Measurements from ENCODE around the gene PLCL1. TPM values are rescaled to one million over a fixed set of nuclear protein-coding genes. Genes with fewer than 3 reads are reported as not detected.

PLCL1 gene
- total RNA-seq, 1 donor from 2014 or later, result 0.04 TPM

DNA sequence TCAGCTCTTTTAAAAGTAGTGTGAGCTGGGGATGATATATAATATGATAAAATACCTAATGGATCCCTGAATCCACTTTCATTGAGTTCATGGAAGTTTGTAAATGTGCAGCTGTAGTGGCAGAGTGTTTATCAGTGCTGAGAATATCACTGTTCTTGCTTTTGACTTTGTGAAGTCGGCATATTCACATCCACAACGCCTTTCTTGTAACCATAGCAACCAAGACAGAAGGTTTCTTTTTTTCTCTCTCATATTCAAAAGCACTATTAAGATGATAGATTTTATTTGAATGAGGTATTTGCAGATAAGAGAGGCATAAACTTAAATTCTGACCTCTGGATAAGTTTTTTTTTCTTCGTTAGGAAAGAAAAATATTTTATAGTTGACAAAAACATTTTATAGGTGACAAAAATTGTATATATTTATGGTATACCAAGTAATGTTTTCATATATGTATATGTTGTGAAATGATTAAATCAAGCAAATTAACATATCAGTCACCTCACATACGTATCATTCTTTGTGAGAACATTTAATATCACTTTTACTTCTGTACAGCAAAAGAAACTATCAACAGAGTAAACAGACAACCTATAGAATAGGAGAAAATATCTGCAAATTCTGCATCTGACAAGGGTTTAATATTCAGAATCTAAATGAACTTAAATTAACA, 130.0 kb downstream of the PLCL1 start:
- Mint-ChIP-seq H3K27me3 (no peaks in the 10 kb centered on the region), H3K4me1 (no peaks in the 10 kb centered on the region), H3K27ac (no peak overlapping the region), H3K4me3 (no peak overlapping the region), H3K36me3 (ENCODE audit: low read depth) (no peaks in the 10 kb centered on the region), H3K9me3 (no peaks in the 10 kb centered on the region)
- TF ChIP-seq CTCF (IDR thresholded peaks at IDR 0.05), result no peak
- intact Hi-C loops (cut with micrococcal nuclease), result no loop called here
- POLR2A ChIA-PET, result no interaction called here
- CTCF ChIA-PET, result no interaction called here
- no peak for ATAC-seq (ENCODE audit: low read depth)
- no peak for DNase-seq

- H3K27me3 Mint-ChIP-seq, result no peaks in the 10 kb centered on the region
- intact Hi-C loops (cut with micrococcal nuclease), result no loop called here
- DNase-seq (no peak), ATAC-seq (ENCODE audit: low read depth) (no peak)
- no peak for TF ChIP-seq CTCF (IDR thresholded peaks at IDR 0.05)
- no peaks in the 10 kb centered on the region for H3K4me1 Mint-ChIP-seq
- CTCF ChIA-PET, result no interaction called here
- H3K36me3 Mint-ChIP-seq (ENCODE audit: low read depth), result no peaks in the 10 kb centered on the region
- no peak overlapping the region for H3K4me3 Mint-ChIP-seq
- no peaks in the 10 kb centered on the region for H3K9me3 Mint-ChIP-seq
- no peak overlapping the region for H3K27ac Mint-ChIP-seq
- POLR2A ChIA-PET, result no interaction called here
These were observed 130.5 kb downstream of the PLCL1 start for GRCh38 chr2:197934934-197935289.

DNA sequence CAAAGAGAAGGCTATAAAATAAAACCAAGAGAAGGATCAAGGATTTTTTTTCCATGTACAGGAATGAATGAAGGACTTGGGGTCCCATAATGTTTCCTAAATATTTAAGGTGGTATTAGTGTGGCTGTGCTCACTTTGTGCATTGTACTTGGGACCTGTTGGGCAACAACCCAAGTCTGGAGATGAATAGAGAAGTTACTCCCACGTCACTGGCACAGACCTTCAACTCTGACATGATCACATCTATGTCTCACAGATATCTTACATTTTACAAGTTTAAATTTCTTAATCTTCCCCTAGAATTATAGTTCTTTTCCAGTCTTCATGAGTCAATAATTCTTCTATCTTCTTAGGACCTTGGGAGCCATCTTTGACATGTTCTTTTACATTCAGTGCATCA, 133.4 kb downstream of the PLCL1 start:
- TF ChIP-seq CTCF (IDR thresholded peaks at IDR 0.05), result no peak
- Mint-ChIP-seq H3K36me3 (ENCODE audit: low read depth) (no peaks in the 10 kb centered on the region), H3K9me3 (no peaks in the 10 kb centered on the region), H3K4me3 (no peak overlapping the region), H3K27me3 (no peaks in the 10 kb centered on the region), H3K27ac (no peak overlapping the region), H3K4me1 (no peaks in the 10 kb centered on the region)
- ChIA-PET CTCF (no interaction called here), POLR2A (no interaction called here)
- no peak for ATAC-seq (ENCODE audit: low read depth)
- intact Hi-C loops (cut with micrococcal nuclease), result no loop called here
- DNase-seq, result no peak

- Mint-ChIP-seq H3K4me1 (no peaks in the 10 kb centered on the region), H3K27me3 (peaks cover 1% of the 10 kb centered on the region), H3K4me3 (no peak overlapping the region), H3K36me3 (ENCODE audit: low read depth) (no peaks in the 10 kb centered on the region), H3K27ac (no peak overlapping the region), H3K9me3 (no peaks in the 10 kb centered on the region)
- ChIA-PET POLR2A (no interaction called here), CTCF (no interaction called here)
- DNase-seq (no peak), ATAC-seq (ENCODE audit: low read depth) (no peak)
- intact Hi-C loops (cut with micrococcal nuclease), result no loop called here
- no peak for TF ChIP-seq CTCF (IDR thresholded peaks at IDR 0.05)
These were observed 134.2 kb downstream of the PLCL1 start for GRCh38 chr2:197938555-197938954.

GRCh38 chr2:197939787-197940186, 135.4 kb downstream of the PLCL1 start:
- peaks cover 1% of the 10 kb centered on the region for H3K27me3 Mint-ChIP-seq
- DNase-seq (no peak), ATAC-seq (ENCODE audit: low read depth) (no peak)
- CTCF ChIA-PET, result no interaction called here
- no peak for TF ChIP-seq CTCF (IDR thresholded peaks at IDR 0.05)
- no peaks in the 10 kb centered on the region for H3K36me3 Mint-ChIP-seq (ENCODE audit: low read depth)
- H3K4me3 Mint-ChIP-seq, result no peak overlapping the region
- POLR2A ChIA-PET, result no interaction called here
- intact Hi-C loops (cut with micrococcal nuclease), result no loop called here
- H3K9me3 Mint-ChIP-seq, result no peaks in the 10 kb centered on the region
- H3K27ac Mint-ChIP-seq, result no peak overlapping the region
- H3K4me1 Mint-ChIP-seq, result no peaks in the 10 kb centered on the region

Data from activated B cell treated with CpG ODN at 0.5 μM for 24 hours (primary cell).